CD4-positive, alpha-beta T cell treated with Interleukin-17A for 1 hour (primary cell): ENCODE measurements around the gene ARHGAP31.
"Not testable (repeated sequence)": the region's sequence is repeated elsewhere in the genome, so short reads cannot be mapped to it uniquely, and the experiment has no call there.

Experiments
- DNase-seq: peaks from one replicate; pipeline ENCODE4 v3.0.0-alpha.2; 2020

The ARHGAP31 gene

DNA sequence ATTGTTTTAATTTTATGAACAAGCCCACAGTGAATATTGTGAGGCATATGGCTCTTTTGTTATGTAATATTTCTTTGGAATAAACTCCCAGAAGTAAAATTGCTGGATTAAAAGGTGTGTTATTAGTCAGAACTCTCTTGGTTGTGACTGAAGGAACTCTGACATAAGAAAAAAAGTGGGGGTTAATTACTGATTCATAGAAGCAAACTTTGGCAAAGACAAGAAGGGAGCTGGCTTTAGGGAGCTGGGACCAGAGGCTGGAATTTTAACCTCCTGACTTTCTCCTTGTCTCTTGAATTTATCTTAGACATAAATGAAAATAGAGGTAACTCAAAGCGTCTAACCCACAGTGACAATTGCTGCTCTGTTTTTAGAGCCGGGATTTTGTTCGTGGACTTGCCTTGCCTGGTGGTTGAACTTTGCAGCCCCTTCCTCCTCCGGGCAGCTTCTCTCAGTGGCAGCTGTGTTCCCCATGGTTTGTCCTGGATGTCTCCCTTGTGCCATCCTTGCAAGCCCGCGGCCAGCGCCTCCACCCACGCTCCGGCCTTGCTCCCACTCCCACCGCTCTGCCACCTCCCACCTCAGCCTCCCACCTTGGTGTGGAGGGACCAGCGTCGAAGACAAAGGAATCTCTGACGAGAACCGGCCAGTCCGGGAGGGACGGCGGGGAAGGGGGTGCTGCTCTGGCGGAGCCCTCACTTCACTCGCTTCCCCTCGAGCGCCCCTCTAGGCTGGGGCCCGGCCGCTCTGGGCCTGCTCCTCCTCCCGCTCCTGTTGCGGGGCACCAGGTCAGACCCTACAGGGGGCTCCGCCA is 28.0 kb downstream of the ARHGAP31 start:
- peak; percentile 17 for DNase-seq

DNA sequence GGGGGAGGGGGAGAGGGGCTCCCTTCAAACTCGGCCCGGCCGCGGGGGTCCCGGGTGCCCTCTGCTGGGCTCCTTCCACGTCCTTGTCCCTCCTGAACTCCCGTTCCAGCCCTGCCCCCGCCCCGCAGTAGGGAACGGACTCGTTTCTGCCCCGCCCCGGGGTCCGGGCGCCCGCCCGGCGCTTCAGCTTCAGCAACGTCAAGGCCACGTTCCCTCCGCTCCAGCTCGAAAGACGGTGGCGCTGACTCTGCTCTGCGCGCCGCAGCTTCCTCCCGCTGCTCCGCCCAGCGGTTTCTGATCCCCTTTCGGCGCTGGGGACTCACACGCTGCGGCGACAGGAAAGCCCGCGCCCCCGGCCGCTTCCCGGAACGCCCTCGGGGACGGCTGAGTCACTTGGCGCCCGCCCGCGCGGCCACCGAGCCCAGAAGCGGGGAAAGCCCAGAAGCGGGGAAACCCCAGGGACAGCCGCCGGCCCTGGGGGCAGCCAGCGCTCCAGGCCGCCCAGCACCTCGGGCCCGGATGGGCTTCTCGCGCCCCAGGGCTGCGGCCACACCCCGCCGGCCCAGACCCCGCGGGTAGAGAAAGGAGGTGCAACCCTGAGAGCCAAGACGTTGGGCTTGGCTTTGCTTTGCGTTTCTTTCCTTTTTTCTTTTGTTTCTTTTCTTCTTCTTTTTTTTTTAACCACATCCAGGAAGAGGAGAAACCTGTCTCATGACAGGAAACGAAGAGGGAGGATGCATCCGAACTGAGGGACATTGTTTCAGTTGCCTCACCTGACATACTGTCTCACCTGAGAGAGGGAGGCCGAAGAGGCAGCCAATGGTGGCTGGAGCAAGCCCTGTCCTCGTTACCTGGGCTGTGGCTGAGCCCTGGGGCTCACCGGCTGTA is 28.9 kb downstream of the ARHGAP31 start:
- DNase-seq, result peak; percentile 93

DNA sequence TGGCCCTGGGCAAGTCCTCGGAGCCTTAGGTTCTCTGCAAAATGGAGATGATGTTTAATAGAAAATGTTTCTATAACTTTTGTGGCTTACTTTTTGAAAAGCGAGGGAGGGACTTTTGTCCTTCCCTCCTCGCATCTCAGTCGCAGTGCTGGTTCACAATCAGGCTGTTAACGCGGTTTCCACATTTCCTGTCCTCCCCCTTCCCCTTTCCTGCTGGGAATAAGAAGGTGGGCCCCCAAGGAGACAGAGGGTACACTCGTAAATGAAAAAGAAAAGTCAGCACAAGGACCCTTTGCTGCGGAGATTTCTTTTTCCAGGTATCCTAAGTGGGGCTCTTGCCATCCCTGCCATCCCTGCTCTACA is 29.5 kb downstream of the ARHGAP31 start:
- no peak for DNase-seq

GRCh38 chr3:119324899-119325298 is 30.7 kb downstream of the ARHGAP31 start:
- DNase-seq, result no peak

GRCh38 chr3:119326976-119327375 is 32.8 kb downstream of the ARHGAP31 start:
- DNase-seq, result no peak

- no peak for DNase-seq
These were observed 35.4 kb downstream of the ARHGAP31 start for GRCh38 chr3:119329551-119329950.

- no peak for DNase-seq
These were observed 36.0 kb downstream of the ARHGAP31 start for GRCh38 chr3:119330181-119330580.

DNA sequence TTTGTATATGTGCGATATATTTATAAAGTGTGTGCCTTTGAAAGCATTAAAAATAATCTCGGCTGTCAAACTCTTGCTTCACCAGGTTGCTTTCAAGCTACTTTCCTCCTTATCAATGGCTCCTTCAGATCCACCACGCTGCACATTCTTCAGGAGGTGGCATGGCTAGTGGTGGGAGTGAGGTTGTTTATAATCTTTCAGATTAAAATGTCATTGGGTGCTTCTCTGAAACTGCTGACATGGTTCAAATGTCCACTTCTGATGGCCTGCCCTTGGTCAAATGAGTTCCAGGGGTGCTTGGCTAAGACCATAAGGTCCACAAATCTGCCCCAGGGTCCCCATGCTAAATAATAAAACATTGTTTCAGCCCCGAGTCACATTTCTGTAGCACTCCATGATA is 36.7 kb downstream of the ARHGAP31 start:
- no peak for DNase-seq

DNA sequence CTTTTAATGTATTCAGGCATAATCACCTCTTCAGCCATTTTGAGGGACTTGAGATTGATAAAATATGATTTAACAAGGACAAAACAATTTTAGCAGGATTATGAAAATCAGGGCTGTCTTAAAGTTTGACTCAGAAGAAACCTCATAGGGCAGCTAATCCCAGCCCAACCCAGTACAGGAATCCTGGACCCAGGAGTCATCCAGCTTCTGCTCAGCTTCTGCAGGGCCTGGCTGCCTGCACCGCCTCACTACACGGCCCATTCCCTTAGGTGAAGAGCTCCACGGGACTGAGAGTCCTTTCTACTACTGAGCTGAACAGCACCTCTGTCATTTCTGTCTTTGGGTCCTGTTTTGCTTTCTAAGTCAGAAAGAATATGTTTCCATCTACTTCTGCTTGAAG is 37.5 kb downstream of the ARHGAP31 start:
- DNase-seq, result no peak

- DNase-seq, result no peak
These were observed 39.8 kb downstream of the ARHGAP31 start for GRCh38 chr3:119333773-119334509.

- DNase-seq, result no peak
These were observed 42.6 kb downstream of the ARHGAP31 start for GRCh38 chr3:119336823-119337222.

DNA sequence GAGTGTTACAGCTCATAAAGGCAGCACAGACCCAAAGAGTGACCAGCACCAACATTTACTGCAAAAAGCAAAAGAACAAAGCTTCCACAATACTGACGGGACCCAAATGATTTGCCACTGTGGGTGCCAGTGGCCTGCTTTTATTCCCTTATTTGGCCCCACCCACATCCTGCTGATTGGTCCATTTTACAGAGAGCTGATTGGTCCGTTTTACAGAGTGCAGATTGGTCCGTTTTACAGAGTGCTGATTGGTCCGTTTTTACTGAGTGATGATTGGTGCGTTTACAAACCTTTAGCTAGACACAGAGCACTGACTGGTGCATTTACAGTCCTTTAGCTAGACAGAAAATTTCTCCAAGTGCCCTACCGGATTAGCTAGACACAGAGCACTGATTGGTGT is 43.2 kb downstream of the ARHGAP31 start:
- not testable (repeated sequence) for DNase-seq

DNA sequence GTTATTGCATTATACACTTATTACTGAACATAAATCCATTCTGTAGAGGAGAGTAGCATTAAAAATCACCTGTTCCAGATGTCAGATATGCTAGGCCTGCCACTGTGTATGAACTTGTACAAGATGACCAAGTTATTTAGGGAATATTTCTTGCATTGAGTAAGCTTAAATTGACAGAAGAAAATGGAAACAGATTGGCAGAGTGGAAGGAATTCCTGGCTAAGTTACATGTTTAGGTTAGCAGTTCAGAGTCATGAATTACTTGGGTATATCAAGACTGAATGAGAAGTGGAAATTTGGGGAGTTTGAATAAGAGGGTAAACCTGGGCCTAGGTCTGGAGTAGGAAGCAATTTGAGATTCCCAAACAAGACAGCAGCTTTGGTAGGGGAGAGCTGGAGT is 44.6 kb downstream of the ARHGAP31 start:
- DNase-seq, result no peak

GRCh38 chr3:119340014-119340413 is 45.8 kb downstream of the ARHGAP31 start:
- no peak for DNase-seq

- DNase-seq, result no peak
These were observed 46.3 kb downstream of the ARHGAP31 start for GRCh38 chr3:119340446-119340845.

- no peak for DNase-seq
These were observed 48.0 kb downstream of the ARHGAP31 start for GRCh38 chr3:119342176-119342575.

DNA sequence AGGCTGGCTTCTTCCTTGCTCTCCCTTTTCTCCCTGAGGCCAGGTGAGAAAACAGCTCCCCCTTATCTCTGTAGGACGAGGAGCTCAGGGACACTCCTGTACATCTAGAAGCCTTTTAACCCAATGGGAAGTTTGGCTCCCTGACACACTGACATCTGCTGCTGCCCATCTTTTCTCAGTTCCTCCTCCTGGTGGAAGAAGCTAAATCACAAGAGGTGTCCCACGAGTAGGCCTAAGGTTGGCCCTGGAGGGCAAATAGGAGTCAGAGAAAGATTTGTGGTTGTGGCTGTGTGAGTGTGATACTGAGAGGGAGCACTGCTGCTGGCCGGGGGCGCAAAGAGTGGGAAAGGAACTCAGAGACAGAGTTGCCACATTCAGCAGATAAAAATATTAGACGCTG is 49.5 kb downstream of the ARHGAP31 start:
- DNase-seq, result no peak

DNA sequence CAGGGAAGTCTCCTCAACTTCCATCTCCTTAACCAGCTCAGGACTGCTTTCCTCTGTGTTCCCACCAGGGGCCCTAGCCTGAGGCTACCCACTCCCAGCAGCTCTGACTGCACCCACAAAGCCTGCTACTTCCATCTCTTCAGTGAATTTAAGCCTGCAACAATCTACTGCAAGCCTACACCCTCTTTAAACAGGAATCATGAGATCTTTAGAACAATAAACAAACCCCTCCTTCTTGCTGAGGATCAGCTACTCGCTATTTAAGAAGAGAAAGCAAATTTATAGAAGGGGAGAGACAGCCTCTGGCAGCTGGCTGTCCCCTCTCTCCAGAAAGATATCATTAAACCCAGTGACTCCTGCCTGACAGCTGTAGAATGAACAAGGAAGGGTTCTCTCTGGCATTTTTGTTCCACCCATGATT is 51.9 kb downstream of the ARHGAP31 start:
- DNase-seq, result no peak

DNA sequence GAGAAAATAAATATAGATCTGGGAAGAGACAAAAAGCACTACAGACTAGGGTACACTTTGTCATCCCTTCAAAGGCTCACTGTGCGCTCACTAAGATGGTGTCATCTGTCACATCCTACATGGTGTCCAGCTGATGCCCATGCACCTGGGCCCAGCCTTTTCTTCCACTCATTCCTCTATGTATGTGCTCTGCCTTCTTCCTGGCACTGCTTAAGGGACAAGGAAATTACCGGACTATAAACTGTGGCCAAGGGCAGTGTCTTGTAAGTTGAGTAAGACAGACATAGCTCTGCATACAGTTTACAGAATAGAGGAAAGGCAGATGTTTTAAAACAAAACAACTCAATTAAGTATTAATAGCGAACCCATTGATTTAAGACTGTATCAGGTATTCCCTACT is 52.9 kb downstream of the ARHGAP31 start:
- DNase-seq, result no peak

DNA sequence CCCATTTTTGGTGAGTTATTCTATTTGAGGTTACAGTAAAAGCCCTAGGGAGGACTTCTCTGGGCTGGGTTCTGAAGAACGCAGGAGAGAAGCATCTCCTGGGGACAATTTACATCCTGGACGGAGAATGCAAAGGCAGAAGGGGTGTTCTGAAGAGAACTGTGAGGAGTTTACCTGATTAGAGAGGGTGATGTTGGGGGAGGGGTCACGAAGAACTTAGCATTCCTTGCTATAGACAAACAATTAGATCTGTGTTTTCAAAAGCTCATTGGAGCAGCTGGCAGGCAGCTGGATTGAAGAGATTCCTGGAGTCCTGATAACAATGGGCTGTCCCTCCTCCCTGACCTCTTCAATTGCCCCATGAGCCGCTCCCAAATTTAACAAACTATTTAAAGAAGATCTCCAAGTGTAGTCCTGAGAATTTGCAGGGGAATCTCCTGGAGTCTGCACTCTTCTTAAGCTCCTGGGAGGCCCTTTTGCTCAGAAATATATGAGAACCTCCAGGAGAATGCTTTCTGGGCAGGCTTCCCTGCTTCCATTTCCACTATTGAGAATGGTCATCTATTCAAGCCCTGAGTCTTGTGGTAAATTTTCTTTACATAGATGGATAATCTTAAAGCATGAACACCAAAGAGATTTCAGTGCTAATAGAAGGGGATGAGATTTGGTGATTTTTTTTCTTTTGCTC is 55.3 kb downstream of the ARHGAP31 start:
- DNase-seq, result no peak

DNA sequence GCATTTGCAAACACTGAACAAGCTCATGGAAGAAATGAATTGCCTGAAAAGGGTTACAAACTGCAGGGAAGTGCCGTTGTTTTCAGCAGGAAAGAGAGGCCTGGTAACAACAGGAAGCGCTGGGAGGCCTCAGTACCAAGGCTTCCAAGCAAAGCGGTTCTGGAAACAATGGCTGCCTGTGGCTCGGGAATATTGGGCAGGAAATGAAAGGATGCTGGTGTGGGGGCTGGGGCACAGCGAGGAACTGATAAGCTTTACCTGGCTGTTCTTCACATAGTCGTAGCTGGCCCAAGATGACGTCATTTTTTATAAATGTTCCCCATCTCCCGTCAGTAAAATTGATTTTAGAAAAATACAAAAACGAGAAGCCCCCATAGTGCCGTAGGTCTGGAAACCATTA is 55.9 kb downstream of the ARHGAP31 start:
- no peak for DNase-seq

GRCh38 chr3:119351581-119351980 is 57.4 kb downstream of the ARHGAP31 start:
- DNase-seq, result no peak
